ENCODE data around the gene SLC22A14. TPM values are rescaled to one million over a fixed set of nuclear protein-coding genes. Genes with fewer than 3 reads are reported as not detected.

Gene SLC22A14
- total RNA-seq, 1 experiment from 2014 or later: not detected

- Histone ChIP-seq H3K23ac (ENCODE audit: insufficient read length, low read depth, low read length) (no peak overlapping the region), H2BK120ac (ENCODE audit: low read depth, low read length, poor library complexity, severe bottlenecking) (no peak overlapping the region), H3K9ac (ENCODE audit: extremely low read depth, insufficient read length, low read length) (no peak overlapping the region), H3K79me2 (ENCODE audit: insufficient read depth, low read length) (no peaks in the 10 kb centered on the region), H4K5ac (ENCODE audit: insufficient read length, low read depth, low read length) (no peak overlapping the region), H3K14ac (ENCODE audit: insufficient read depth, low read length) (no peak overlapping the region), H3K27ac (ENCODE audit: insufficient read length, low read depth, low read length) (no peak overlapping the region), H2AFZ (ENCODE audit: low read length) (no peak overlapping the region), H3K9me3 (ENCODE audit: control insufficient read depth, low read depth, low read length) (peaks cover 5% of the 10 kb centered on the region), H3T11ph (ENCODE audit: low read length) (no peak overlapping the region), H3K18ac (ENCODE audit: insufficient read length, low read depth, low read length) (no peak overlapping the region), H2BK12ac (ENCODE audit: insufficient read length, low read depth, low read length) (no peak overlapping the region), H3K4me2 (ENCODE audit: insufficient read depth, insufficient read length, low read length) (no peak overlapping the region), H4K20me1 (ENCODE audit: control insufficient read depth, insufficient read depth, insufficient read length) (no peaks in the 10 kb centered on the region), H3K4ac (ENCODE audit: low read depth, low read length) (no peak overlapping the region), H2BK5ac (ENCODE audit: insufficient read length, low read length) (no peak overlapping the region), H3K79me1 (ENCODE audit: insufficient read depth, low read depth, low read length, poor library complexity, severe bottlenecking) (no peaks in the 10 kb centered on the region), H4K91ac (ENCODE audit: insufficient read length, low read depth, low read length) (no peak overlapping the region), H4K8ac (replicated peaks; ENCODE audit: insufficient read length, low read depth, low read length) (no peak overlapping the region), H3K4me1 (ENCODE audit: insufficient read depth, low read length) (no peaks in the 10 kb centered on the region), H3K56ac (ENCODE audit: insufficient read length, low read depth, low read length) (no peak overlapping the region), H3K27me3 (ENCODE audit: insufficient read depth, low read length) (no peaks in the 10 kb centered on the region), H3K23me2 (ENCODE audit: insufficient read length, low read depth, low read length, poor library complexity, severe bottlenecking) (no peaks in the 10 kb centered on the region), H2BK15ac (ENCODE audit: low read depth, low read length) (no peak overlapping the region), H2BK20ac (ENCODE audit: low read depth, low read length, poor library complexity, severe bottlenecking) (no peak overlapping the region), H2AK5ac (ENCODE audit: insufficient read length, low read length) (no peak overlapping the region)
- H3K9me3 Mint-ChIP-seq: peaks cover 5 to 10% of the 10 kb centered on the region in 2 experiments; a peak in 4 of 5 replicates
- no CpG with 5 or more reads among the region's 3 CpGs for WGBS (ENCODE audit: extremely low coverage, insufficient read length, low lambda C conversion rate)
- no peaks in the 10 kb centered on the region; the same call in 1 of the 2 replicates for H3K27me3 Mint-ChIP-seq (ENCODE audit: low read depth)
- DNase-seq: no peak
- no peak overlapping the region for H3K27ac Mint-ChIP-seq
- H3K36me3 Mint-ChIP-seq (ENCODE audit: insufficient read depth in 1 of 3, low read depth in 3 of 3): peaks cover 27 to 39% (median 28%) of the 10 kb centered on the region in 3 experiments
- H3K4me1 Mint-ChIP-seq: no peaks in the 10 kb centered on the region
- no peak overlapping the region for H3K4me3 Mint-ChIP-seq
- no peak for TF ChIP-seq CTCF (conservative IDR thresholded peaks at IDR 0.05)
Measured at GRCh38 chr3:38366082-38366481, 84.0 kb downstream of the SLC22A14 start.

Data from H9 (cell line).